CD4-positive, alpha-beta T cell treated with Interleukin-12 subunit alpha and Interleukin-12 subunit beta, for 1 hour (primary cell): ENCODE results near the gene RNF115.
"Not testable (repeated sequence)": the region's sequence is repeated elsewhere in the genome, so short reads cannot be mapped to it uniquely, and the experiment has no call there.

Experiments used
- DNase-seq: peaks from one replicate; pipeline ENCODE4 v3.0.0-alpha.2; 2020

Gene RNF115

DNA sequence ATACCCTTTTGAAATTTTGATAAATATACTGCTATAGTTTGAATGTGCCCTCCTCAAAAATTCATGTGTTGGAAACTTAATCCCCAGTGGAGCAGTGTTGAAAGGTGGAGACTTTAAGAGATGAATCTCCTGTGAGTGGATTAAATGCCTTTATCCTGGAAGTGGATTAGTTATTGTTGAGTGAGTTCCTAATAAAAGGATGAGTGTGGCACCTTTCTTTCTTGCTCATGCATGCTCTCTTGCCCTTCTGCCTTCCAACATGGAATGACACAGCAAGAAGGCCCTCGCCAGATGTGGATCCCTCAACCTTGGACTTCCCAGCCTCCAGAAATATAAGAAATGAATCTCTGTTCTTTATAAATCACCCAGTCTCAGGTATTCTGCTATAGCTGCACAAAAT is 52.8 kb downstream of the RNF115 start:
- no peak for DNase-seq

- not testable (repeated sequence) for DNase-seq
These were observed 55.9 kb downstream of the RNF115 start for GRCh38 chr1:145768004-145768403.

DNA sequence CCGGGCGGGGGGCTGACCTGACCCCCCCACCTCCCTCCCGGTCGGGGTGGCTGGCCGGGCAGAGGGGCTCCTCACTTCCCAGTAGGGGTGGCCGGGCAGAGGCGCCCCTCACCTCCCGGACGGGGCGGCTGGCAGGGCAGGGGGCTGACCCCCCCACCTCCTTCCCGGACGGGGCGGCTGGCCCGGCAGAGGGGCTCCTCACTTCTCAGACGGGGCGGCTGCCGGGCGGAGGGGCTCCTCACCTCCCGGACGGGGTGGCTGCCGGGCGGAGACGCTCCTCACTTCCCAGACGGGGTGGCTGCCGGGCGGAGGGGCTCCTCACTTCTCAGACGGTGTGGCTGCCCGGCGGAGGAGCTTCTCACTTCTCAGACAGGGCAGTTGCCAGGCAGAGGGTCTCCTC is 57.0 kb downstream of the RNF115 start:
- not testable (repeated sequence) for DNase-seq

DNA sequence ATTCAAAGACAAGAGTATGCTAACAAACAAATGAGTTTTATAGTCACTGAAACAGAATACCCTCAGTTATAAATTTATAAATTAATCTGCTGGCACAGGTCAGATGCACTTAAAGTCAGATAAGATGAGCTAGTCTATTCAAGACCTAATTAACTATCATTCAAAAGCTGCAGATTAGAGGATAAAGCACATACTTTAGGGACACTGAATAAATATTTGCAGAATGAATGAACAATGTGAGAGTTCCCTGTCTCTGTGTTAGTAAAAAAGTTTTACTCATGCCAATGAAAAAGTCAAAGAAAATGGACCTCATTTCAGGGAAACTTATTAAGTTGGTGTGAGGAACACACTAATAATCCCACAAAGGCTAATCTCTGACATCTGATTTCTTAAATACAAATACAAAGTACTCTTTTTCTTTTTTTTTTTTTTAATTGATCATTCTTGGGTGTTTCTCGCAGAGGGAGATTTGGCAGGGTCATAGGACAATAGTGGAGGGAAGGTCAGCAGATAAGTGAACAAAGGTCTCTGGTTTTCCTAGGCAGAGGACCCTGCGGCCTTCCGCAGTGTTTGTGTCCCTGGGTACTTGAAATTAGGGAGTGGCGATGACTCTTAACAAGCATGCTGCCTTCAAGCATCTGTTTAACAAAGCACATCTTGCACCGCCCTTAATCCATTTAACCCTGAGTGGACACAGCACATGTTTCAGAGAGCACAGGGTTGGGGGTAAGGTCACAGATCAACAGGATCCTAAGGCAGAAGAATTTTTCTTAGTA is 58.1 kb downstream of the RNF115 start:
- DNase-seq = not testable (repeated sequence)

- DNase-seq = not testable (repeated sequence)
These were observed 58.8 kb downstream of the RNF115 start for GRCh38 chr1:145765127-145765526.

- not testable (repeated sequence) for DNase-seq
These were observed 59.5 kb downstream of the RNF115 start for GRCh38 chr1:145764231-145764940.

- DNase-seq = not testable (repeated sequence)
These were observed 61.9 kb downstream of the RNF115 start for GRCh38 chr1:145762001-145762400.

DNA sequence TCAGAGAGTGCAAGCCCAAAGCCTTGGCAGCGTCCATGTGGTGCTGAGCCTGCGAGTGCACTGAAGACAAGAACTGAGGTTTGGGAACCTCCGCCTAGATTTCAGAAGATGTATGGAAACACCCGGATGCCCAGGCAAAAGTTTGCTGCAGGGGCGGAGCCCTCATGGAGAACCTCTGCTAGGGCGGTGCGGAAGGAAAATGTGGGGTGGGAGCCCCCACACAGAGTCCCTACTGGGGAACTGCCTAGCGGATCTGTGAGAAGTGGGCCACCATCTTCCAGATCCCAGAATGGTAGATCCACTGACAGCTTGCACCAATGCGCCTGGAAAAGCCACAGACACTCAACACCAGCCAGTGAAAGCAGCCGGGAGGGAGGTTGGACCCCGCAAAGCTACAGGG is 62.4 kb downstream of the RNF115 start:
- not testable (repeated sequence) for DNase-seq

GRCh38 chr1:145760395-145760949 is 63.4 kb downstream of the RNF115 start:
- not testable (repeated sequence) for DNase-seq

- DNase-seq = no peak
These were observed 64.2 kb downstream of the RNF115 start for GRCh38 chr1:145759721-145760120.

DNA sequence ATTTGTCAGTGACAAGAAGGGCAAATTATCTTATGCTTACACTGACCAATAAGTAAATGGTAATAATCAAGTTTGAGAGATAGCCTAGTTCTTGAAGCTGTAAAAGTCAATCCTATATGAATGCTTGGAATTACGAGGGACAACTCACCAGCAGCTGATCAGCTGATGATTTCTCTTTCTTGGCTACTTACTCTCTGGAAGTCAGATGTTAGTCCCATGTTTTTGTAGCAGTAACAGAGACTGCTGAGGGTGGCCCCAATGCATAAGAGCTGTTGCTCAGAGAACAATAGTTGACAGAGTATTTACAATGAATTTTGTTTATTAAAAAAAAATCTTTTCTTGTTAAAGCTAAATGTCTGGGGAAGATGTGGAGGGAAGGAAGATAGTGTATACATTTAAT is 65.3 kb downstream of the RNF115 start:
- DNase-seq = no peak

DNA sequence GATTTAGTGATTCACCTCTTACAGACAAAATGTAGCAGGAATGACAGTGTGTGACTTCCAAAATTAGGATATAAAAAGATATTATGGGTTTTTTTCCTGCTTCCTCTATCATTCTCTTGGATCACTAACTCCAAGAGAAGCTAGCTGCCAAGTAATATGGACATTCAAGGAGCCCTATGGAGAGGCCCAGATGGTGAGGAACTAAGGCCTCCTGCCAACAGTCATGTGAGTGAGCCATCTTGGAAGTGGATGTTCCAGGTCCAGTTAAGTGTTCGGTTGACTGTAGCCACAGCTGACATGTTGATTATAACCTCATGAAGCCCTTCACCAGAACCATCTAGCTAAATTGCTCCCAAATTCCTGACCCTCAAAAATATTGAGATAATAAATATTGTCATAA is 65.8 kb downstream of the RNF115 start:
- DNase-seq = no peak

DNA sequence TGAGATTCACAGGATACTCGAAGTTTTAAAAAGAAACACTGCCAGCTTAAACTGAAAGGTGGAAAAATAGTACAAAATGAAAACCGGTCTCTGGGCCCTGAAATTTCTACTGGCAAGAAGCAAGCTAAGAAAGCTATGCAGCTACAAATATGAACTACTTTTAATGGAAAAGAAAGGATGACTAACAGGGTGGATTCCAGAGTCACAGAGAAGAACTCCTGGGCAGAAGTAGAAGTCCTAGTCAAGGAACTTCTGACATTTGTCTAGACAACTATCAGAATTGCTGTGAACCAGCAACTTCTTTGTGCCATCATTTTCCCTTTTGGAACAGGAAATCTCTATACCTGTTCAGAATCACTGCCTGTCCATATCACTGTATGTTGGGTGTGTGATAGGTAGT is 66.5 kb downstream of the RNF115 start:
- DNase-seq = no peak

DNA sequence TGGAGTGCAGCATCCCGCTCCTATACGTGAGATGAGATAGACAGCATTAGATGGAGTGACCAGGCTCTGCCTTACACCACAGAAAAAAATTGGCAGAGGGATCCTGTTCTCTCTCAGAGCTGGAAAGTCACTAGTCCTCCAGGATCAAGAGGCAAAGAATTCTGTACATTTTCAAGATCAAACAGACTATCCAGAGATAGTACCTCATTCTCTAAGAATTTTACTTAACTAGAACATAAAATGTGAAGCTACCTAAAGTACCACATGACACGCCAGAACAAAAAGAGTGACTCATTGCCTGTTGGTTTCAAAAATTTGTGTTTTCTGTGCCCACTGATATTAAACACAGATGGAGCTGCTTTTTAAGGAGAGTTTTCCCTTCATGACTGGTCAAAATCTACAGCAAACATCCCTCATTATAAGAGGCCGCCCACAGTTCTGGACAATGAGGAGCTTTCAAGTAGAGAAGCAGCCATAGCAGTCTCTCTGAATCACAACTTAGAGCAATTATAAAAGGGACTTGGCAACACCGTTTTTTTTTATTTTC is 72.3 kb downstream of the RNF115 start:
- DNase-seq = no peak

DNA sequence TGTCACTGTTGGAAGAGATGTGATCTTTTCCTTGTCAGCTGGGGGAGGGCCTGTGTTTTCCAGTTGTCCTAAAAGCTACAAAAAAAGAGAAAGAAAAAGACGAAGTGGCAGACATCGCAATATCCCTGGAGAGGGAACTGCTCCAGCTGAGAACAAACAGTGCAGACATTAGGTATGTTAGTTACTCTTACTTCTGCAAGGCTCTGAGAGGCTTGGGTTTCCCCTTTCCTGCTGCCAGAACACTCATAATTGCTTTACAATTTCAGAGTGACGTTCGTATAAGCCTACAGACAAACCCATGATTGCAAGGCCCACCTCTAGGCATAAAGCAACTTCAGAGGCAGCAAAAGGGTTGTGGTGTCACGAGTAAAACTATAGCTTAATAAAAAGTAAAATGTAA is 73.5 kb downstream of the RNF115 start:
- DNase-seq = no peak

DNA sequence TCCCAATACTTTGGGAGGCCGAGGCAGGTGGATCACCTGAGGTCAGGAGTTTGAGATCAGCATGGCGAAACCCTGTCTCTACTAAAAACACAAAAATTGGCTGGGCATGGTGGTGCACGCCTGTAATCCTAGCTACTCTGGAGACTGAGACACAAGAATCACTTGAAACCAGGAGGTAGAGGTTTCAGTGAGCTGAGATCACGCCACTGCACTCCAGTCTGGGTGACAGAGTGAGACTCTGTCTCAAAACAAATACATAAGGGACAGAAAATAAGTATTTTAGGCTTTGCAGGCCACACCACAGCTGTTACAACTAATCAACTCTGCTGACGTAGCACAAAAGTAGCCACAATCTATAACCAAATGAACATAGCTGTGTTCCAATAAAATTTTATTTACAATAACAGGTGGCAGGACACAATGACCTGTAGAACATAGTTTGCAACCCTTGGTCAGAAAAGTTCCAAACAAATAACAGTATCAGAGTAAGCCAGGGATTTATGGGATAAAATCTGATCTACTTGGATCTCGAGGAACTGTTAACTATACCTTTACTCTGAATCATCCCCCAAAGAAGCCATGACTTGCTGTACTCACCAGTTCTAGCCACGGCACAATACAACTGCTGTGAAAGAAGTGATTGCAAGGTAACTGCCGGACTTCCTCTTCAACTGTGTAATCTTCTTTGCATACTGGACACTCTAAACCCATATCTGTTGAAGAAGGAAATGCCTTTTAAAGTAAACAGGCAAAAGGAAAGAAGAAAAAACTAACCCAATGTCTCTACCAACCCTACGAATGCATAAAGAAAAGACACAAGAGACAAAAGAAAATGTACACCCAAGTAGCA is 76.3 kb downstream of the RNF115 start:
- no peak for DNase-seq

GRCh38 chr1:145740269-145740668 is 83.6 kb downstream of the RNF115 start:
- no peak for DNase-seq

- no peak for DNase-seq
These were observed 87.7 kb downstream of the RNF115 start for GRCh38 chr1:145736191-145736590.

GRCh38 chr1:145730900-145731299 is 93.0 kb downstream of the RNF115 start:
- no peak for DNase-seq

- DNase-seq = no peak
These were observed 93.4 kb downstream of the RNF115 start for GRCh38 chr1:145730467-145730866.

GRCh38 chr1:145729666-145730436 is 94.0 kb downstream of the RNF115 start:
- no peak for DNase-seq

- DNase-seq = no peak
These were observed 94.7 kb downstream of the RNF115 start for GRCh38 chr1:145729196-145729595.
